Neural cell (in vitro differentiated cells): ENCODE measurements around the gene PRKCA. TPM values are rescaled to one million over a fixed set of nuclear protein-coding genes. Genes with fewer than 3 reads are reported as not detected.

Source experiments
- H2AFZ ChIP-seq: fragments of 200-600, 300-800 bp; sonication (generic), shearing (Covaris generic); 2 replicates; pipeline ENCODE4 v1.6.0; 2014; ENCODE audit warnings: low read depth, mild to moderate bottlenecking, antibody characterized with exemption, low read length, moderate library complexity
- H3F3A ChIP-seq: fragments of 200-600 bp; shearing (Covaris generic); 2 replicates; pipeline ENCODE4 v1.6.1; 2016; ENCODE audit warnings: mild to moderate bottlenecking, moderate library complexity, mixed read lengths, antibody characterized with exemption, low read length; ENCODE audit not compliant: insufficient read depth, poor library complexity, severe bottlenecking
- H3K27ac ChIP-seq: fragments of 200-600, 300-800 bp; sonication (generic), shearing (Covaris generic); 2 replicates; pipeline ENCODE4 v1.5.1; 2014; ENCODE audit warnings: mild to moderate bottlenecking, low read length, moderate library complexity
- H3K27me3 ChIP-seq: fragments of 300-800, 200-600 bp; sonication (generic), shearing (Covaris generic); 2 replicates; pipeline ENCODE4 v1.6.0; 2014; ENCODE audit warnings: mild to moderate bottlenecking, low read depth, low read length, moderate library complexity; ENCODE audit not compliant: insufficient read depth
- H3K36me3 ChIP-seq: fragments of 300-800, 200-600 bp; sonication (generic), shearing (Covaris generic); 2 replicates; pipeline ENCODE4 v1.5.1; 2014; ENCODE audit warnings: mild to moderate bottlenecking, antibody characterized with exemption, low read length, moderate library complexity; ENCODE audit not compliant: insufficient read depth
- H3K4me2 ChIP-seq: fragments of 300-800, 200-600 bp; sonication (generic), shearing (Covaris generic); 2 replicates; pipeline ENCODE4 v1.6.0; 2014; ENCODE audit warnings: mild to moderate bottlenecking, low read length
- H3K4me3 ChIP-seq: fragments of 300-800, 200-600 bp; sonication (generic), shearing (Covaris generic); 2 replicates; pipeline ENCODE4 v1.5.1; 2014; ENCODE audit warnings: mild to moderate bottlenecking, low read length, moderate library complexity
- H3K79me2 ChIP-seq: fragments of 200-600 bp; shearing (Covaris generic); replicated peaks from 2 replicates; pipeline ENCODE4 v1.6.0; 2014; ENCODE audit warnings: mild to moderate bottlenecking, low read length, moderate library complexity; ENCODE audit not compliant: insufficient read depth
- H3K9ac ChIP-seq: fragments of 300-800, 200-600 bp; sonication (generic), shearing (Covaris generic); 2 replicates; pipeline ENCODE4 v1.6.1; 2016; ENCODE audit warnings: mild to moderate bottlenecking, low read length, mixed read lengths
- H3K9me2 ChIP-seq: fragments of 200-600 bp; shearing (Covaris generic); 2 replicates; pipeline ENCODE4 v1.6.1; 2016; ENCODE audit warnings: mild to moderate bottlenecking, low read length, mixed read lengths; ENCODE audit not compliant: insufficient read depth
- H3K9me3 ChIP-seq: fragments of 200-600, 300-800 bp; sonication (generic), shearing (Covaris generic); 2 replicates; pipeline ENCODE4 v1.6.1; 2016; ENCODE audit warnings: mild to moderate bottlenecking, mixed run types, low read length, moderate library complexity, mixed read lengths
- H4K20me1 ChIP-seq: fragments of 200-600 bp; shearing (Covaris generic); 2 replicates; pipeline ENCODE4 v1.6.1; 2016; ENCODE audit warnings: mild to moderate bottlenecking, mixed run types; ENCODE audit not compliant: insufficient read depth
- EP300 ChIP-seq: fragments of 450-650 bp; conservative IDR thresholded peaks from 2 replicates; pipeline ENCODE4 v1.6.1; 2014; ENCODE audit warnings: antibody characterized with exemption, mild to moderate bottlenecking, moderate library complexity; ENCODE audit not compliant: poor library complexity, severe bottlenecking
- EZH2 ChIP-seq: fragments of 200-600, 300-800 bp; shearing (Covaris generic), sonication (generic); IDR thresholded peaks from 2 replicates; pipeline ENCODE4 v1.6.1; 2014; ENCODE audit warnings: antibody characterized with exemption, low read length, borderline replicate concordance, mild to moderate bottlenecking; ENCODE audit not compliant: insufficient read depth, poor library complexity, severe bottlenecking
- MXI1 ChIP-seq: fragments of 450-650 bp; conservative IDR thresholded peaks from 2 replicates; pipeline ENCODE4 v1.6.1; 2014; ENCODE audit warnings: antibody characterized with exemption, mild to moderate bottlenecking; ENCODE audit not compliant: poor library complexity, severe bottlenecking
- POLR2AphosphoS5 ChIP-seq: IDR thresholded peaks from 2 replicates; pipeline ENCODE4 v1.6.1; 2012
- RAD21 ChIP-seq: fragments of 450-650 bp; conservative IDR thresholded peaks from 2 replicates; pipeline ENCODE4 v1.6.1; 2014; ENCODE audit warnings: antibody characterized with exemption, mild to moderate bottlenecking, moderate library complexity
- SMC3 ChIP-seq: fragments of 450-650 bp; conservative IDR thresholded peaks from 2 replicates; pipeline ENCODE4 v1.6.1; 2014; ENCODE audit warnings: antibody characterized with exemption, mild to moderate bottlenecking, moderate library complexity; ENCODE audit not compliant: poor library complexity
- TAF1 ChIP-seq: IDR thresholded peaks from 2 replicates; pipeline ENCODE4 v1.6.1; 2012; ENCODE audit warnings: low read depth
- polyA plus RNA-seq: library from polyadenylated mRNA; depleted of rRNA; stranded (reverse); fragments of >200 nt; gene quantifications from 2 replicates; pipeline ENCODE4 v1.2.3, GENCODE V29; 2014
- TF ChIP-seq, protein P1 (sequence below): fragments of 450-650 bp; IDR thresholded peaks from 2 replicates; pipeline ENCODE4 v1.5.1; 2014; ENCODE audit warnings: antibody characterized with exemption, mild to moderate bottlenecking, moderate library complexity; ENCODE audit not compliant: poor library complexity, severe bottlenecking
- TF ChIP-seq, protein P2 (sequence below): IDR thresholded peaks from 2 replicates; pipeline ENCODE4 v1.6.1; 2012; ENCODE audit warnings: borderline replicate concordance

PRKCA gene
- polyA plus RNA-seq, 1 donor from 2014 or later = 5.9 TPM

DNA sequence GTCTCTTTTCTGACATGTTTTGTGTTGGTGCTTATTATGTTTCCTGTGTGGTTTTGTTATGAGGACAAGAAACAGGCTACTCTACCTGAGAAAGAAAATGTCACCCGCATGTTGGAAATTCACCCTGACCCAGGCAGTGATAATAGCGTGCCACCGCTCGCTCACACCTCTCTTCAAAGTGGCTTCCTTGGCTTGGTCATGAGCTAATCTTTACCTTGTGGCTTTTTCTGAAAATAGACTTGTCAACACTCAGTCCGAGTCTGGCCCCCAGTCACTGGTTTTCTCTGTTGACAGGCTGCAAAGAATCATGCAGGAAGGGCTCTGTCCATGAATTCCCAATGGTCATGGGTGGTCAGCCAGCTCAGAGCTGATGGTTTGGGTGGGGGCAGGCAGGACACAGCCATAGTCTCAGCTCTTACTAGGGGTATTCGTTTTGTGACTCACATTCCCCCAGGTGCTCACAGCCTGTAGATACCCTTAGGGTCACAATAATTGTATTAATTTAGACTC is 411.2 kb downstream of the PRKCA start:
- Histone ChIP-seq H3K36me3 (no peaks in the 10 kb centered on the region), H3K9ac (no peak overlapping the region), H3F3A (peaks cover 5% of the 10 kb centered on the region), H3K27me3 (no peaks in the 10 kb centered on the region), H2AFZ (no peak overlapping the region), H3K79me2 (no peaks in the 10 kb centered on the region), H3K4me2 (no peak overlapping the region), H4K20me1 (no peaks in the 10 kb centered on the region), H3K4me3 (no peak overlapping the region), H3K27ac (no peak overlapping the region), H3K9me3 (no peaks in the 10 kb centered on the region), H3K9me2 (no peaks in the 10 kb centered on the region)
- TF ChIP-seq EZH2 = no peak
- TF ChIP-seq RAD21 = no peak
- TF ChIP-seq EP300 = no peak
- TF ChIP-seq, protein P1, sequence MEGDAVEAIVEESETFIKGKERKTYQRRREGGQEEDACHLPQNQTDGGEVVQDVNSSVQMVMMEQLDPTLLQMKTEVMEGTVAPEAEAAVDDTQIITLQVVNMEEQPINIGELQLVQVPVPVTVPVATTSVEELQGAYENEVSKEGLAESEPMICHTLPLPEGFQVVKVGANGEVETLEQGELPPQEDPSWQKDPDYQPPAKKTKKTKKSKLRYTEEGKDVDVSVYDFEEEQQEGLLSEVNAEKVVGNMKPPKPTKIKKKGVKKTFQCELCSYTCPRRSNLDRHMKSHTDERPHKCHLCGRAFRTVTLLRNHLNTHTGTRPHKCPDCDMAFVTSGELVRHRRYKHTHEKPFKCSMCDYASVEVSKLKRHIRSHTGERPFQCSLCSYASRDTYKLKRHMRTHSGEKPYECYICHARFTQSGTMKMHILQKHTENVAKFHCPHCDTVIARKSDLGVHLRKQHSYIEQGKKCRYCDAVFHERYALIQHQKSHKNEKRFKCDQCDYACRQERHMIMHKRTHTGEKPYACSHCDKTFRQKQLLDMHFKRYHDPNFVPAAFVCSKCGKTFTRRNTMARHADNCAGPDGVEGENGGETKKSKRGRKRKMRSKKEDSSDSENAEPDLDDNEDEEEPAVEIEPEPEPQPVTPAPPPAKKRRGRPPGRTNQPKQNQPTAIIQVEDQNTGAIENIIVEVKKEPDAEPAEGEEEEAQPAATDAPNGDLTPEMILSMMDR = no peak

DNA sequence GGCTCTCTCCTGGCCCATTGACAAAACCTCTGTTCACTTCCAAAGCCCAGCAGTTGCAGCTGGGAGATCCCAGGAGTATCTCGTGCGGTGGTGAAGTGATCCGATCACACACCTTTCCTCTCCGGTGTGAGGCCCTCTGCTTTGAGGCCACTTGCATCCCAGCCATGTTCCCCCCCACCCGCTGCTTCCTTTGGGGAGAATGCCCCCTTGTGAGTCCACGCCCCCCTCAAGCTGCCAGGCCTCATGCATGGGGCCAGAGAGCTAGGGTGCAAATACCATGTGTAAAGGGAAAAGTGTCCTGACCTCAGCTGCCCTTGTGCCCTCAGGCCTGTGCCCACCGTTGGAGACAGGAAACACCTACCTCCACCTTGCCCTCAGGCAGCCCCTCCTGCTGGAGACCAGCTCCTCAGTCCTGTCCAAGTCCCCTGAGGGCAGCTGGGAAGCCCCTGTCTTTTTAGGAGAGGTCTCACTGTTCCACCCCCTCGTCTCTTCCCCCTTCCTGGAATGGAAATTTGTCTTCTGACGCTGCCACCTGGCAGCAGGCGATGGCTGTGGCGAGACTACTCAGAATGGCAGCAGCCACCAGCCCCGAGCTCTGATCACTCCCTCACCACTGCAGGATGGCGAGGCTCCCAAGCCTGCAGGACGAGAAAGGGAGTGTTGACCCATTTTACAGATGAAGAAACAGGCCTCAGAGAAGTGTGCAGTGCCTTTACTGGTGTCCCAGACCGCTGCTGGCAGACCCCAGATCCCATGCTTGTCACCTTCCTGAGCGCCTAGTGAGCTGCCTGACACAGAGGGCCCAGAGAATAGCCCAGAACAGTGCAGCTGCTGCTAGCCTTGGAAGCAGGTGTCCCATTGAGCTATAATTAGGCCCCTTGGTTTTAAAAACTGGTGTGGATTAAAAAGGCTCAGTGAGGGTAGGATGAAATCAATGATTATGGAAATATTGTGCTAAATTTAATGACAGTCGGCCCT is 411.9 kb downstream of the PRKCA start:
- Histone ChIP-seq H3K9me2 (no peaks in the 10 kb centered on the region), H3K4me2 (no peak overlapping the region), H3K79me2 (no peaks in the 10 kb centered on the region), H2AFZ (no peak overlapping the region), H3K27ac (no peak overlapping the region), H4K20me1 (no peaks in the 10 kb centered on the region), H3K9me3 (no peaks in the 10 kb centered on the region), H3K9ac (no peak overlapping the region), H3F3A (peaks cover 5% of the 10 kb centered on the region), H3K36me3 (no peaks in the 10 kb centered on the region), H3K27me3 (no peaks in the 10 kb centered on the region), H3K4me3 (no peak overlapping the region)
- TF ChIP-seq, protein P1 = no peak
- TF ChIP-seq EP300 (no peak), RAD21 (no peak), MXI1 (no peak), POLR2AphosphoS5 (no peak), SMC3 (no peak), TAF1 (no peak), EZH2 (no peak)
- TF ChIP-seq, protein P2, sequence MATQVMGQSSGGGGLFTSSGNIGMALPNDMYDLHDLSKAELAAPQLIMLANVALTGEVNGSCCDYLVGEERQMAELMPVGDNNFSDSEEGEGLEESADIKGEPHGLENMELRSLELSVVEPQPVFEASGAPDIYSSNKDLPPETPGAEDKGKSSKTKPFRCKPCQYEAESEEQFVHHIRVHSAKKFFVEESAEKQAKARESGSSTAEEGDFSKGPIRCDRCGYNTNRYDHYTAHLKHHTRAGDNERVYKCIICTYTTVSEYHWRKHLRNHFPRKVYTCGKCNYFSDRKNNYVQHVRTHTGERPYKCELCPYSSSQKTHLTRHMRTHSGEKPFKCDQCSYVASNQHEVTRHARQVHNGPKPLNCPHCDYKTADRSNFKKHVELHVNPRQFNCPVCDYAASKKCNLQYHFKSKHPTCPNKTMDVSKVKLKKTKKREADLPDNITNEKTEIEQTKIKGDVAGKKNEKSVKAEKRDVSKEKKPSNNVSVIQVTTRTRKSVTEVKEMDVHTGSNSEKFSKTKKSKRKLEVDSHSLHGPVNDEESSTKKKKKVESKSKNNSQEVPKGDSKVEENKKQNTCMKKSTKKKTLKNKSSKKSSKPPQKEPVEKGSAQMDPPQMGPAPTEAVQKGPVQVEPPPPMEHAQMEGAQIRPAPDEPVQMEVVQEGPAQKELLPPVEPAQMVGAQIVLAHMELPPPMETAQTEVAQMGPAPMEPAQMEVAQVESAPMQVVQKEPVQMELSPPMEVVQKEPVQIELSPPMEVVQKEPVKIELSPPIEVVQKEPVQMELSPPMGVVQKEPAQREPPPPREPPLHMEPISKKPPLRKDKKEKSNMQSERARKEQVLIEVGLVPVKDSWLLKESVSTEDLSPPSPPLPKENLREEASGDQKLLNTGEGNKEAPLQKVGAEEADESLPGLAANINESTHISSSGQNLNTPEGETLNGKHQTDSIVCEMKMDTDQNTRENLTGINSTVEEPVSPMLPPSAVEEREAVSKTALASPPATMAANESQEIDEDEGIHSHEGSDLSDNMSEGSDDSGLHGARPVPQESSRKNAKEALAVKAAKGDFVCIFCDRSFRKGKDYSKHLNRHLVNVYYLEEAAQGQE = no peak
